Endothelial cell of umbilical vein (primary cell): ENCODE measurements around the gene FAM161A.

ENCODE experiments used
- CTCF ChIP-seq, 2 donors: IDR thresholded peaks; 1 replicate in 1 of 2; 2 replicates in 1 of 2; pipeline ENCODE4 v1.5.1; 2011; ENCODE audit warnings: low read length in 2 of 2, mild to moderate bottlenecking in 2 of 2, moderate library complexity in 2 of 2, control low read depth in 1 of 2, inconsistent platforms in 1 of 2, low read depth in 1 of 2; ENCODE audit not compliant: insufficient read depth in 1 of 2; ENCODE audit errors: extremely low read depth in 1 of 2
- POLR2AphosphoS5 ChIP-seq: IDR thresholded peaks from 2 replicates; pipeline ENCODE4 v1.6.1; 2012; ENCODE audit warnings: low read depth, mild to moderate bottlenecking, control low read depth, low read length, moderate library complexity; ENCODE audit not compliant: insufficient read depth

DNA sequence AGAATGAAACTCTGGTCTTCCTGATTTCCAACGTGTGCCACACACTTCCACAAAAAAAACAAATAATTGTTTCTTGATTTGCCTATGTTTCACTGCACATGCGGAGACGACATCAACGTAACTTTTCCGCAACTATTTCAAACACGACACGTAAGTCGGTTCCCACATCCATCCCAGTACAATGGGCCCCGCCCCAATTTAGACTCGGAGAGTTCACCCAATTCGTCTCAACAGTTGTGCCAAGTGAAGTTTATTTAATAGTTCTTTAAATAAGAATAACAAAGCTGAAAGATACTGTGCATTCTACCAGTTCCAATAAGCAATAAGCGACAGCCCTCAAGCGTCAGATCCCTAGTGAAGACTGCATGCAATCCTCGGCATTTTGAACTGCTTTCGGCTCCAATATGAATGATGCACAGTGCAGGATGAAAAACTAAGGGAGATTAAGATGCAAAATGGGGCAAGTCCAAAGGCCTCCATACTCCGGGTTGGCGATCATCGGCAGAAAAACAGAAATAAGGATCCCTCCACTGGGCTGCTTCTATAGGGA, 33.9 kb upstream of the FAM161A start:
- TF ChIP-seq CTCF (IDR thresholded peaks at IDR 0.05; ENCODE audit: extremely low read depth in 1 of 2, insufficient read depth in 1 of 2, low read depth in 1 of 2, low read length in 2 of 2), result no peak
- no peak for TF ChIP-seq POLR2AphosphoS5
